ENCODE data around the gene CASP7. TPM values are rescaled to one million over a fixed set of nuclear protein-coding genes. Genes with fewer than 3 reads are reported as not detected.

Gene CASP7
- total and polyA plus RNA-seq, 10 of the 15 experiments (the other 5 are each of a cell fraction or from before 2014, with no cell fraction given), result 23.7 to 34.4 (median 28.7) TPM

DNA sequence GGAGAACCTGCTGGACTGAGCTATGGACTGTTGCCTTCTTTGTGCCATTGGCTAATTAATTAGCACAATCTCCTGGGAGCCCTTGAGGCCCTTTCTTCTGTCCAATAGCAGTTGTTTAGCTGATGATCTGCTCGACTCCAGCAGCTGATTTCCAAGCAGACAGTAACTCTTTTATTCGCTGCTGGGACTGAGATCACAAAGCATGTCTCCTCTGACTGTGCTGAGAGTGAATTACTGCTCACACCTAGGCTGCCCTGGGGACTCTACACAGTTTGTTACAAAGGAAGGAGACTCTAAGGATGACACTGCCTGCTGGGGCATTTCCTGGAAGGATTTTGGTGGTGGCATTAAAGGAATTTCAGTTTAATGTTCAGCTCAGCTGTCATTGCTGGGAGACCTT lies 31.4 kb downstream of the CASP7 start:
- CTCF ChIA-PET, result no interaction called here
- Histone ChIP-seq H3K9me3 (replicated peaks; ENCODE audit: control insufficient read depth, insufficient read depth, low read length) (no peaks in the 10 kb centered on the region), H2AFZ (ENCODE audit: control insufficient read depth, low read depth, low read length) (no peak overlapping the region), H3K9ac (ENCODE audit: control insufficient read depth, insufficient read depth, low read length) (no peak overlapping the region), H3K4me1 (ENCODE audit: control insufficient read depth, insufficient read depth, low read length) (peaks cover 10% of the 10 kb centered on the region), H3K36me3 (ENCODE audit: control insufficient read depth in 2 of 2, insufficient read depth in 2 of 2, low read length in 1 of 2) (peaks cover 5 to 8% of the 10 kb centered on the region in 2 experiments; a peak in 3 of 4 replicates), H3K27ac (ENCODE audit: control insufficient read depth, insufficient read depth) (no peak overlapping the region), H4K20me1 (ENCODE audit: control insufficient read depth, insufficient read depth) (no peaks in the 10 kb centered on the region), H3K4me2 (ENCODE audit: control insufficient read depth, insufficient read depth) (no peak overlapping the region), H3K4me3 (no peak overlapping the region), H3K27me3 (replicated peaks in 1 of 2; ENCODE audit: control insufficient read depth in 2 of 2, insufficient read depth in 2 of 2, low read length in 1 of 2) (no peaks in the 10 kb centered on the region), H3K79me2 (ENCODE audit: control insufficient read depth, insufficient read depth, low read length) (no peaks in the 10 kb centered on the region)
- POLR2A ChIA-PET, result interaction anchor here (0.6 to 1.2 kb wide), 2 partner anchors 16 to 1121 kb away, joined by 3 to 5 read pairs; no protein-coding TSS in a partner anchor
- no peak for ATAC-seq
- TF ChIP-seq, protein P1, sequence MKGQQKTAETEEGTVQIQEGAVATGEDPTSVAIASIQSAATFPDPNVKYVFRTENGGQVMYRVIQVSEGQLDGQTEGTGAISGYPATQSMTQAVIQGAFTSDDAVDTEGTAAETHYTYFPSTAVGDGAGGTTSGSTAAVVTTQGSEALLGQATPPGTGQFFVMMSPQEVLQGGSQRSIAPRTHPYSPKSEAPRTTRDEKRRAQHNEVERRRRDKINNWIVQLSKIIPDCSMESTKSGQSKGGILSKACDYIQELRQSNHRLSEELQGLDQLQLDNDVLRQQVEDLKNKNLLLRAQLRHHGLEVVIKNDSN (IDR thresholded peaks at IDR 0.05; ENCODE audit: borderline replicate concordance, extremely low read length, insufficient read depth, low read depth, low read length), result no peak
- intact Hi-C loops (cut with micrococcal nuclease; ENCODE audit: unreplicated experiment), result no loop called here
- BruUV-seq (replicated peaks), result no TSS peak
- no peak for DNase-seq (ENCODE audit: low read depth, low spot score)
- SMC1A ChIA-PET (ENCODE audit: uncharacterized antibody, unreplicated experiment), result interaction anchor here (0.6 to 1.0 kb wide), 2 partner anchors 9 to 692 kb away, joined by 3 read pairs; no protein-coding TSS in a partner anchor
- FAIRE-seq, result no peak
- RAD21 ChIA-PET (ENCODE audit: unreplicated experiment), result interaction anchor here (1.3 kb wide), 1 partner anchor 88 kb away, joined by 3 read pairs; no protein-coding TSS in a partner anchor
- 75% methylated on average over 2 of the region's 2 CpGs for WGBS (ENCODE audit: insufficient coverage, insufficient replicate concordance, low lambda C conversion rate, missing lambda C conversion rate)
- in situ Hi-C loops (cut with MboI), result no loop called here

DNA sequence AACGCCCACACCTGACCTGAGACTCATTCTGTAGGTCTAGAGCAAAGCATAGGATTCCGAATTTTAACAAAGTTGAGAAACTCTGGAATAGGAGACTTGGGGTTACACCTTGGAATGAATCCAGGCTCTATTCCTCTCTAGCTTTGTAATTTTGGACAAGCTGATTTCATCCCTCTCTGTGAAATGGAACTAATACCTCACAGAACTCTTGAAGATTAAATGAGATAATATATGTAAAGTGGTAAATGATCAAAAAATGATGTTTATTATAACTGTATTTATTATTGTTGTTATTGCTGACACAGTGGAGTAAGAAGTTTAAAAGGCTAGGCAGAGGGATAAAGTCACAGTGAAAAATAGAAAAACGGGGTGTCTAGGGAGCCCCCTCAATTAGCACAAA lies 32.3 kb downstream of the CASP7 start:
- Histone ChIP-seq H3K27ac (ENCODE audit: control insufficient read depth, insufficient read depth) (no peak overlapping the region), H3K4me1 (ENCODE audit: control insufficient read depth, insufficient read depth, low read length) (peaks cover 10% of the 10 kb centered on the region), H3K36me3 (ENCODE audit: control insufficient read depth in 2 of 2, insufficient read depth in 2 of 2, low read length in 1 of 2) (peaks cover 5 to 8% of the 10 kb centered on the region in 2 experiments; a peak in 3 of 4 replicates), H4K20me1 (ENCODE audit: control insufficient read depth, insufficient read depth) (no peaks in the 10 kb centered on the region), H3K9ac (ENCODE audit: control insufficient read depth, insufficient read depth, low read length) (no peak overlapping the region), H3K4me3 (no peak overlapping the region), H3K79me2 (ENCODE audit: control insufficient read depth, insufficient read depth, low read length) (no peaks in the 10 kb centered on the region), H3K27me3 (replicated peaks in 1 of 2; ENCODE audit: control insufficient read depth in 2 of 2, insufficient read depth in 2 of 2, low read length in 1 of 2) (no peaks in the 10 kb centered on the region), H3K9me3 (replicated peaks; ENCODE audit: control insufficient read depth, insufficient read depth, low read length) (no peaks in the 10 kb centered on the region), H2AFZ (ENCODE audit: control insufficient read depth, low read depth, low read length) (no peak overlapping the region), H3K4me2 (ENCODE audit: control insufficient read depth, insufficient read depth) (no peak overlapping the region)
- POLR2A ChIA-PET, result no interaction called here
- SMC1A ChIA-PET (ENCODE audit: uncharacterized antibody, unreplicated experiment), result no interaction called here
- no peak for ATAC-seq
- RAD21 ChIA-PET (ENCODE audit: unreplicated experiment), result no interaction called here
- BruUV-seq (replicated peaks), result no TSS peak
- 96% methylated on average over 3 of the region's 3 CpGs for WGBS (ENCODE audit: insufficient coverage, insufficient replicate concordance, low lambda C conversion rate, missing lambda C conversion rate)
- intact Hi-C loops (cut with micrococcal nuclease; ENCODE audit: unreplicated experiment), result no loop called here
- CTCF ChIA-PET, result interaction anchor here (0.6 to 0.7 kb wide), 3 partner anchors 193 to 1049 kb away, joined by 3 read pairs; no protein-coding TSS in a partner anchor
- DNase-seq (ENCODE audit: low read depth, low spot score), result no peak
- in situ Hi-C loops (cut with MboI), result no loop called here
- no peak for FAIRE-seq
- TF ChIP-seq POLR2AphosphoS5 (IDR thresholded peaks at IDR 0.05; ENCODE audit: low read length) (no peak), PAX5 (IDR thresholded peaks at IDR 0.05; ENCODE audit: borderline replicate concordance, low read depth, low read length) (no peak), SPI1 (IDR thresholded peaks at IDR 0.05; ENCODE audit: borderline replicate concordance, insufficient read depth, low read depth, low read length) (no peak), NR2C2 (IDR thresholded peaks at IDR 0.05; ENCODE audit: borderline replicate concordance, control insufficient read depth, insufficient read length, low read depth) (no peak), MYB (IDR thresholded peaks at IDR 0.05; ENCODE audit: borderline replicate concordance, low read depth, low read length) (no peak), RAD21 (IDR thresholded peaks at IDR 0.05; ENCODE audit: insufficient read depth, low read depth, low read length) (no peak), YY1 (IDR thresholded peaks at IDR 0.05; ENCODE audit: low read depth, low read length) (no peak), FOS (IDR thresholded peaks at IDR 0.05; ENCODE audit: borderline replicate concordance, extremely low read depth, insufficient read length) (no peak), PAX8 (IDR thresholded peaks at IDR 0.05) (no peak), ZZZ3 (IDR thresholded peaks at IDR 0.05; ENCODE audit: control insufficient read depth, insufficient read length, low read depth) (no peak), LARP7 (IDR thresholded peaks at IDR 0.05) (no peak)
- TF ChIP-seq, protein P2, sequence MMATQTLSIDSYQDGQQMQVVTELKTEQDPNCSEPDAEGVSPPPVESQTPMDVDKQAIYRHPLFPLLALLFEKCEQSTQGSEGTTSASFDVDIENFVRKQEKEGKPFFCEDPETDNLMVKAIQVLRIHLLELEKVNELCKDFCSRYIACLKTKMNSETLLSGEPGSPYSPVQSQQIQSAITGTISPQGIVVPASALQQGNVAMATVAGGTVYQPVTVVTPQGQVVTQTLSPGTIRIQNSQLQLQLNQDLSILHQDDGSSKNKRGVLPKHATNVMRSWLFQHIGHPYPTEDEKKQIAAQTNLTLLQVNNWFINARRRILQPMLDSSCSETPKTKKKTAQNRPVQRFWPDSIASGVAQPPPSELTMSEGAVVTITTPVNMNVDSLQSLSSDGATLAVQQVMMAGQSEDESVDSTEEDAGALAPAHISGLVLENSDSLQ (IDR thresholded peaks at IDR 0.05), result no peak
- TF ChIP-seq, protein P3, sequence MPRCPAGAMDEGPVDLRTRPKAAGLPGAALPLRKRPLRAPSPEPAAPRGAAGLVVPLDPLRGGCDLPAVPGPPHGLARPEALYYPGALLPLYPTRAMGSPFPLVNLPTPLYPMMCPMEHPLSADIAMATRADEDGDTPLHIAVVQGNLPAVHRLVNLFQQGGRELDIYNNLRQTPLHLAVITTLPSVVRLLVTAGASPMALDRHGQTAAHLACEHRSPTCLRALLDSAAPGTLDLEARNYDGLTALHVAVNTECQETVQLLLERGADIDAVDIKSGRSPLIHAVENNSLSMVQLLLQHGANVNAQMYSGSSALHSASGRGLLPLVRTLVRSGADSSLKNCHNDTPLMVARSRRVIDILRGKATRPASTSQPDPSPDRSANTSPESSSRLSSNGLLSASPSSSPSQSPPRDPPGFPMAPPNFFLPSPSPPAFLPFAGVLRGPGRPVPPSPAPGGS (IDR thresholded peaks at IDR 0.05; ENCODE audit: borderline replicate concordance, insufficient read depth, low read depth, low read length, poor library complexity, severe bottlenecking), result no peak
